Measurements from ENCODE around the gene SERPINA10. TPM values are rescaled to one million over a fixed set of nuclear protein-coding genes. Genes with fewer than 3 reads are reported as not detected.

The SERPINA10 gene
- total and polyA plus RNA-seq, 2 of the 13 experiments (the other 11 are each of a cell fraction or from before 2014, with no cell fraction given), result 20.1 to 20.2 TPM

DNA sequence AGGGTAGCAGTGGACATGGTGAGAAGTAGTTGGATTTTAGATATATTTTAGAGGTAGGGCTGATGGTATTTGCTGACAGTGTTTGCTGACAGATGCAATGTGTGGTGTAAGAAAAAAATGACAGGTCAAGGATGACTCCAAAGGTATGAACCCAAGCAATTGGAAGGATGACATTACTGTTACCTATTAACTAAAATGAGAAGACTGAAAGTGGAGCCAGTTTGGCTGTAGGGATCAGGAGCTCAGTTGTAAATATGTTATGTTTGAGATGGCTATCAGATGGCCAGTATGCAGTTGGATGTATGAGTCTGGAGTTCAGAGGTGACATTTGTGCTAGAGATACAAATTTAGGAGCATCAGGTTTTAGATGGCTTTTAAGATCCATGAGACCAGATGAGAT, 47.5 kb upstream of the SERPINA10 start (continued):
- no peak for TF ChIP-seq ZNF101 (CRISPR knock-in tag; IDR thresholded peaks at IDR 0.05; ENCODE audit: borderline replicate concordance, low read depth)
- TF ChIP-seq MIXL1 (CRISPR knock-in tag; IDR thresholded peaks at IDR 0.05), result peak; percentile 96
- TF ChIP-seq HHEX (CRISPR knock-in tag; IDR thresholded peaks at IDR 0.05), result peak; percentile 82
- peak; percentile 54; the same call in 1 of the 2 replicates for TF ChIP-seq KAT8 (CRISPR knock-in tag; IDR thresholded peaks at IDR 0.05)
- peak; percentile 64 for TF ChIP-seq ATF1 (CRISPR knock-in tag; IDR thresholded peaks at IDR 0.05)
- no peak for TF ChIP-seq ONECUT2 (CRISPR knock-in tag; IDR thresholded peaks at IDR 0.05)
- TF ChIP-seq ZNF382 (CRISPR knock-in tag; IDR thresholded peaks at IDR 0.05; ENCODE audit: borderline replicate concordance), result no peak
- peak; percentile 42; the same call in 1 of the 2 replicates for TF ChIP-seq ETV5 (CRISPR knock-in tag; IDR thresholded peaks at IDR 0.05; ENCODE audit: borderline replicate concordance)
- TF ChIP-seq, protein P1, sequence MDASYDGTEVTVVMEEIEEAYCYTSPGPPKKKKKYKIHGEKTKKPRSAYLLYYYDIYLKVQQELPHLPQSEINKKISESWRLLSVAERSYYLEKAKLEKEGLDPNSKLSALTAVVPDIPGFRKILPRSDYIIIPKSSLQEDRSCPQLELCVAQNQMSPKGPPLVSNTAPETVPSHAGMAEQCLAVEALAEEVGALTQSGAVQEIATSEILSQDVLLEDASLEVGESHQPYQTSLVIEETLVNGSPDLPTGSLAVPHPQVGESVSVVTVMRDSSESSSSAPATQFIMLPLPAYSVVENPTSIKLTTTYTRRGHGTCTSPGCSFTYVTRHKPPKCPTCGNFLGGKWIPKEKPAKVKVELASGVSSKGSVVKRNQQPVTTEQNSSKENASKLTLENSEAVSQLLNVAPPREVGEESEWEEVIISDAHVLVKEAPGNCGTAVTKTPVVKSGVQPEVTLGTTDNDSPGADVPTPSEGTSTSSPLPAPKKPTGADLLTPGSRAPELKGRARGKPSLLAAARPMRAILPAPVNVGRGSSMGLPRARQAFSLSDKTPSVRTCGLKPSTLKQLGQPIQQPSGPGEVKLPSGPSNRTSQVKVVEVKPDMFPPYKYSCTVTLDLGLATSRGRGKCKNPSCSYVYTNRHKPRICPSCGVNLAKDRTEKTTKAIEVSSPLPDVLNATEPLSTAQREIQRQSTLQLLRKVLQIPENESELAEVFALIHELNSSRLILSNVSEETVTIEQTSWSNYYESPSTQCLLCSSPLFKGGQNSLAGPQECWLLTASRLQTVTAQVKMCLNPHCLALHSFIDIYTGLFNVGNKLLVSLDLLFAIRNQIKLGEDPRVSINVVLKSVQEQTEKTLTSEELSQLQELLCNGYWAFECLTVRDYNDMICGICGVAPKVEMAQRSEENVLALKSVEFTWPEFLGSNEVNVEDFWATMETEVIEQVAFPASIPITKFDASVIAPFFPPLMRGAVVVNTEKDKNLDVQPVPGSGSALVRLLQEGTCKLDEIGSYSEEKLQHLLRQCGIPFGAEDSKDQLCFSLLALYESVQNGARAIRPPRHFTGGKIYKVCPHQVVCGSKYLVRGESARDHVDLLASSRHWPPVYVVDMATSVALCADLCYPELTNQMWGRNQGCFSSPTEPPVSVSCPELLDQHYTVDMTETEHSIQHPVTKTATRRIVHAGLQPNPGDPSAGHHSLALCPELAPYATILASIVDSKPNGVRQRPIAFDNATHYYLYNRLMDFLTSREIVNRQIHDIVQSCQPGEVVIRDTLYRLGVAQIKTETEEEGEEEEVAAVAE (CRISPR knock-in tag; IDR thresholded peaks at IDR 0.05; ENCODE audit: borderline replicate concordance), result peak; percentile 44; the same call in 1 of the 2 replicates
- no peak for TF ChIP-seq ZNF329 (CRISPR knock-in tag; IDR thresholded peaks at IDR 0.05; ENCODE audit: low read depth)
- TF ChIP-seq, protein P2, sequence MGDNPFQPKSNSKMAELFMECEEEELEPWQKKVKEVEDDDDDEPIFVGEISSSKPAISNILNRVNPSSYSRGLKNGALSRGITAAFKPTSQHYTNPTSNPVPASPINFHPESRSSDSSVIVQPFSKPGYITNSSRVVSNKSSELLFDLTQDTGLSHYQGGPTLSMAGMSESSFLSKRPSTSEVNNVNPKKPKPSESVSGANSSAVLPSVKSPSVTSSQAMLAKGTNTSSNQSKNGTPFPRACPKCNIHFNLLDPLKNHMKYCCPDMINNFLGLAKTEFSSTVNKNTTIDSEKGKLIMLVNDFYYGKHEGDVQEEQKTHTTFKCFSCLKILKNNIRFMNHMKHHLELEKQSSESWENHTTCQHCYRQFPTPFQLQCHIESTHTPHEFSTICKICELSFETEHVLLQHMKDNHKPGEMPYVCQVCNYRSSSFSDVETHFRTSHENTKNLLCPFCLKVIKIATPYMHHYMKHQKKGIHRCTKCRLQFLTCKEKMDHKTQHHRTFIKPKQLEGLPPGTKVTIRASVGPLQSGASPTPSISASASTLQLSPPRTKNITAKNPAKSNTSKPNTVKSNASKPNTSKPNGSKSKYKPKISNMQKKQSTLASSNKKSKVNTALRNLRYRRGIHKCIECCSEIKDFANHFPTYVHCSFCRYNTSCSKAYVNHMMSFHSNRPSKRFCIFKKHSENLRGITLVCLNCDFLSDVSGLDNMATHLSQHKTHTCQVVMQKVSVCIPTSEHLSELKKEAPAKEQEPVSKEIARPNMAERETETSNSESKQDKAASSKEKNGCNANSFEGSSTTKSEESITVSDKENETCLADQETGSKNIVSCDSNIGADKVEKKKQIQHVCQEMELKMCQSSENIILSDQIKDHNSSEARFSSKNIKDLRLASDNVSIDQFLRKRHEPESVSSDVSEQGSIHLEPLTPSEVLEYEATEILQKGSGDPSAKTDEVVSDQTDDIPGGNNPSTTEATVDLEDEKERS (CRISPR knock-in tag; IDR thresholded peaks at IDR 0.05), result peak; percentile 66; the same call in 1 of the 2 replicates
- TF ChIP-seq, protein P3, sequence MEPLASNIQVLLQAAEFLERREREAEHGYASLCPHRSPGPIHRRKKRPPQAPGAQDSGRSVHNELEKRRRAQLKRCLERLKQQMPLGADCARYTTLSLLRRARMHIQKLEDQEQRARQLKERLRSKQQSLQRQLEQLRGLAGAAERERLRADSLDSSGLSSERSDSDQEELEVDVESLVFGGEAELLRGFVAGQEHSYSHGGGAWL (CRISPR knock-in tag; IDR thresholded peaks at IDR 0.05), result no peak
- TF ChIP-seq SMC3 (IDR thresholded peaks at IDR 0.05; ENCODE audit: low read length), result no peak
- TF ChIP-seq, protein P4, sequence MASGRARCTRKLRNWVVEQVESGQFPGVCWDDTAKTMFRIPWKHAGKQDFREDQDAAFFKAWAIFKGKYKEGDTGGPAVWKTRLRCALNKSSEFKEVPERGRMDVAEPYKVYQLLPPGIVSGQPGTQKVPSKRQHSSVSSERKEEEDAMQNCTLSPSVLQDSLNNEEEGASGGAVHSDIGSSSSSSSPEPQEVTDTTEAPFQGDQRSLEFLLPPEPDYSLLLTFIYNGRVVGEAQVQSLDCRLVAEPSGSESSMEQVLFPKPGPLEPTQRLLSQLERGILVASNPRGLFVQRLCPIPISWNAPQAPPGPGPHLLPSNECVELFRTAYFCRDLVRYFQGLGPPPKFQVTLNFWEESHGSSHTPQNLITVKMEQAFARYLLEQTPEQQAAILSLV (CRISPR knock-in tag; IDR thresholded peaks at IDR 0.05; ENCODE audit: borderline replicate concordance), result no peak
- TF ChIP-seq ATM (IDR thresholded peaks at IDR 0.05; ENCODE audit: borderline replicate concordance), result no peak
- TF ChIP-seq, protein P5, sequence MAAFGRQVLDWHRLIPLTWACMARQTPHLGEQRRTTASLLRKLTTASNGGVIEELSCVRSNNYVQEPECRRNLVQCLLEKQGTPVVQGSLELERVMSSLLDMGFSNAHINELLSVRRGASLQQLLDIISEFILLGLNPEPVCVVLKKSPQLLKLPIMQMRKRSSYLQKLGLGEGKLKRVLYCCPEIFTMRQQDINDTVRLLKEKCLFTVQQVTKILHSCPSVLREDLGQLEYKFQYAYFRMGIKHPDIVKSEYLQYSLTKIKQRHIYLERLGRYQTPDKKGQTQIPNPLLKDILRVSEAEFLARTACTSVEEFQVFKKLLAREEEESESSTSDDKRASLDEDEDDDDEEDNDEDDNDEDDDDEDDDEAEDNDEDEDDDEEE (CRISPR knock-in tag; IDR thresholded peaks at IDR 0.05), result no peak
- peak; percentile 91 for TF ChIP-seq FOXA3 (CRISPR knock-in tag; IDR thresholded peaks at IDR 0.05)
- peak; percentile 96 for TF ChIP-seq TGIF2 (CRISPR knock-in tag; IDR thresholded peaks at IDR 0.05)
- TF ChIP-seq ZNF296 (CRISPR knock-in tag; conservative IDR thresholded peaks at IDR 0.05), result no peak
- no peak for TF ChIP-seq ZNF451 (CRISPR knock-in tag; IDR thresholded peaks at IDR 0.05)
- peak; percentile 93 for TF ChIP-seq MIER3 (CRISPR knock-in tag; IDR thresholded peaks at IDR 0.05; ENCODE audit: borderline replicate concordance)
- no peak for TF ChIP-seq ZSCAN21 (CRISPR knock-in tag; IDR thresholded peaks at IDR 0.05; ENCODE audit: borderline replicate concordance)
- TF ChIP-seq FLYWCH1 (CRISPR knock-in tag; IDR thresholded peaks at IDR 0.05), result no peak

Measured in HepG2 (cell line).